GM23338 (cell line): ENCODE measurements around the gene SPINK5. TPM values are rescaled to one million over a fixed set of nuclear protein-coding genes. Genes with fewer than 3 reads are reported as not detected.

ENCODE experiments used
- ATAC-seq: fragments of 200-7000 bp; cut with Tn5 transposase; 3 replicates; pipeline ENCODE4 v1.9.1; 2020
- DNase-seq: peaks from one replicate; pipeline ENCODE4 v3.0.0-alpha.2; 2015; ENCODE audit warnings: low spot score
- H2AFZ ChIP-seq: fragments of 200-600 bp; sonication (generic); 2 replicates; pipeline ENCODE4 v1.8.0; 2016; ENCODE audit warnings: antibody characterized with exemption, mild to moderate bottlenecking, moderate library complexity
- H3F3A ChIP-seq: fragments of 200-600 bp; sonication (generic); replicated peaks from 2 replicates; pipeline ENCODE4 v1.8.0; 2017; ENCODE audit warnings: antibody characterized with exemption, mixed run types, low read depth
- H3K27ac ChIP-seq: fragments of 200-600 bp; sonication (generic); 2 replicates; pipeline ENCODE4 v1.6.1; 2016; ENCODE audit warnings: low read depth
- H3K27me3 ChIP-seq: fragments of 200-600 bp; sonication (generic); 2 replicates; pipeline ENCODE4 v1.8.0; 2016; ENCODE audit warnings: mild to moderate bottlenecking, mixed run types, moderate library complexity; ENCODE audit not compliant: insufficient read depth
- H3K36me3 ChIP-seq: fragments of 200-600 bp; sonication (generic); 2 replicates; pipeline ENCODE4 v1.8.0; 2016; ENCODE audit warnings: mild to moderate bottlenecking; ENCODE audit not compliant: insufficient read depth
- H3K4me1 ChIP-seq: fragments of 200-600 bp; sonication (generic); 2 replicates; pipeline ENCODE4 v1.8.0; 2016; ENCODE audit warnings: mild to moderate bottlenecking, moderate library complexity; ENCODE audit not compliant: insufficient read depth
- H3K4me2 ChIP-seq: fragments of 200-600 bp; sonication (generic); 2 replicates; pipeline ENCODE4 v1.7.1; 2017; ENCODE audit warnings: mixed run types
- H3K4me3 ChIP-seq: fragments of 200-600 bp; sonication (generic); 2 replicates; pipeline ENCODE4 v1.6.1; 2016; ENCODE audit warnings: mixed run types
- H3K79me2 ChIP-seq: fragments of 200-600 bp; sonication (generic); replicated peaks from 2 replicates; pipeline ENCODE4 v1.8.0; 2017; ENCODE audit warnings: mild to moderate bottlenecking; ENCODE audit not compliant: insufficient read depth
- H3K9me2 ChIP-seq: fragments of 200-600 bp; sonication (generic); 2 replicates; pipeline ENCODE4 v1.8.0; 2017; ENCODE audit not compliant: insufficient read depth
- H4K20me1 ChIP-seq: fragments of 200-600 bp; sonication (generic); replicated peaks from 2 replicates; pipeline ENCODE4 v1.8.0; 2017; ENCODE audit warnings: mild to moderate bottlenecking; ENCODE audit not compliant: insufficient read depth
- H3K27ac Mint-ChIP-seq: 2 replicates; pipeline ENCODE4 v1.8.0; 2020; ENCODE audit warnings: inconsistent platforms, mild to moderate bottlenecking, moderate library complexity, mixed read lengths
- H3K27me3 Mint-ChIP-seq: 3 replicates; pipeline ENCODE4 v1.8.0; 2022; ENCODE audit warnings: low read depth, mild to moderate bottlenecking, moderate library complexity, mixed read lengths, inconsistent platforms; ENCODE audit not compliant: insufficient read depth, poor library complexity
- H3K36me3 Mint-ChIP-seq: 3 replicates; pipeline ENCODE4 v1.8.0; 2021; ENCODE audit warnings: low read depth, mild to moderate bottlenecking, inconsistent platforms, moderate library complexity, mixed read lengths
- H3K4me1 Mint-ChIP-seq: 3 replicates; pipeline ENCODE4 v1.8.0; 2020; ENCODE audit warnings: mild to moderate bottlenecking, inconsistent platforms, mixed read lengths
- H3K4me3 Mint-ChIP-seq: 3 replicates; pipeline ENCODE4 v1.8.0; 2021; ENCODE audit warnings: moderate library complexity, mild to moderate bottlenecking, inconsistent platforms, mixed read lengths
- H3K9me3 Mint-ChIP-seq: 3 replicates; pipeline ENCODE4 v1.8.0; 2020; ENCODE audit warnings: moderate library complexity, mild to moderate bottlenecking, inconsistent platforms, mixed read lengths
- CREB1 ChIP-seq: fragments of 250-450 bp; sonication (Bioruptor Pico); IDR thresholded peaks from 2 replicates; pipeline ENCODE4 v1.5.0; 2020; ENCODE audit warnings: low read depth, mild to moderate bottlenecking, moderate library complexity
- EZH2 ChIP-seq: fragments of 200-600 bp; sonication (generic); IDR thresholded peaks from one replicate; pipeline ENCODE4 v1.8.0; 2017; ENCODE audit warnings: antibody characterized with exemption, mild to moderate bottlenecking, low read depth; ENCODE audit not compliant: unreplicated experiment
- EZH2phosphoT487 ChIP-seq: fragments of 200-600 bp; sonication (generic); IDR thresholded peaks from one replicate; pipeline ENCODE4 v1.8.1; 2018; ENCODE audit warnings: antibody characterized with exemption; ENCODE audit not compliant: unreplicated experiment
- JUNB ChIP-seq: IDR thresholded peaks from one replicate; pipeline ENCODE4 v1.6.1; 2016; ENCODE audit warnings: antibody characterized with exemption; ENCODE audit not compliant: unreplicated experiment
- NANOG ChIP-seq: IDR thresholded peaks from 2 replicates; pipeline ENCODE4 v1.6.1; 2016; ENCODE audit warnings: antibody characterized with exemption, borderline replicate concordance
- POLR2AphosphoS5 ChIP-seq: IDR thresholded peaks from 2 replicates; pipeline ENCODE4 v1.6.1; 2016; ENCODE audit warnings: antibody characterized with exemption, low read depth
- ZNF114 ChIP-seq: fragments of 250-450 bp; sonication (Bioruptor Pico); IDR thresholded peaks from 2 replicates; pipeline ENCODE4 v1.5.0; 2020; ENCODE audit warnings: mild to moderate bottlenecking, moderate library complexity
- ZNF462 ChIP-seq: fragments of 250-450 bp; sonication (Bioruptor Pico); IDR thresholded peaks from 2 replicates; pipeline ENCODE4 v1.5.0; 2020; ENCODE audit warnings: mild to moderate bottlenecking, moderate library complexity
- polyA plus RNA-seq: library from polyadenylated mRNA; unstranded; fragments of >200 nt; fragmentation: Nextera tagmentation; extraction: Ambion mirVana; gene quantifications from 2 replicates; pipeline ENCODE4 v1.2.1, GENCODE V29; 2016
- total RNA-seq: library from RNA; depleted of rRNA; stranded (reverse); fragments of >200 nt; shearing (Covaris generic); gene quantifications from 2 replicates; pipeline ENCODE4 v1.2.3, GENCODE V29; 2014

Gene SPINK5
- total and polyA plus RNA-seq, 2 experiments from 2014 or later: 4.5 to 8.8 TPM

DNA sequence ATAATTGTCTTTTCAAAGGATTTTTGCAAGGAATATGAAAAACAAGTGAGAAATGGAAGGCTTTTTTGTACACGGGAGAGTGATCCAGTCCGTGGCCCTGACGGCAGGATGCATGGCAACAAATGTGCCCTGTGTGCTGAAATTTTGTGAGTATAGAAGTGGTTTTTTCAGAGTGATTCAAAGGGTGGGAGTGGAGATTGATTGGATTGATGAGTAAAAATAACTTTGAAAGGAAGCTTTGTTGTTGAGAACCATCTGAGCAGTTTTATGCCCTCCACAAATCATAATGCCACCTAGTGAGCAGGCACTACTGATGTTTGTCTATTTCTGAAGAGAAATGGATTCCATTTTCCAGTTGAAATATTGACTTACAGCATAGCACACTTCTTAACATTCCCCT is 30.6 kb downstream of the SPINK5 start (continued):
- TF ChIP-seq ZNF462 (CRISPR knock-in tag) (no peak), CREB1 (CRISPR knock-in tag) (no peak)

- H3F3A ChIP-seq: no peaks in the 10 kb centered on the region
- Mint-ChIP-seq H3K27me3 (no peaks in the 10 kb centered on the region), H3K9me3 (no peaks in the 10 kb centered on the region), H3K36me3 (no peaks in the 10 kb centered on the region), H3K4me1 (peaks cover 8% of the 10 kb centered on the region; the same call in 2 of the 3 replicates), H3K4me3 (no peak overlapping the region), H3K27ac (no peak overlapping the region)
- no peak for DNase-seq
- H3K9me2 ChIP-seq: no peaks in the 10 kb centered on the region
- no peaks in the 10 kb centered on the region for H3K79me2 ChIP-seq
- no peak overlapping the region for H3K4me3 ChIP-seq
- H3K4me2 ChIP-seq: no peak overlapping the region
- no peaks in the 10 kb centered on the region for H3K4me1 ChIP-seq
- no peaks in the 10 kb centered on the region; the same call in 1 of the 2 replicates for H4K20me1 ChIP-seq
- H3K27ac ChIP-seq: no peak overlapping the region
- no peak overlapping the region for H2AFZ ChIP-seq
- no peaks in the 10 kb centered on the region for H3K27me3 ChIP-seq
- ATAC-seq: no peak
- peaks cover 3% of the 10 kb centered on the region; the same call in 1 of the 2 replicates for H3K36me3 ChIP-seq
- TF ChIP-seq EZH2phosphoT487 (no peak), ZNF114 (CRISPR knock-in tag) (no peak), POLR2AphosphoS5 (no peak), EZH2 (no peak), NANOG (no peak), CREB1 (CRISPR knock-in tag) (no peak), ZNF462 (CRISPR knock-in tag) (no peak), JUNB (no peak)
Observed at GRCh38 chr5:148104226-148104625, 40.4 kb downstream of the SPINK5 start.
